ENCODE results near the gene RPTOR.

DNA sequence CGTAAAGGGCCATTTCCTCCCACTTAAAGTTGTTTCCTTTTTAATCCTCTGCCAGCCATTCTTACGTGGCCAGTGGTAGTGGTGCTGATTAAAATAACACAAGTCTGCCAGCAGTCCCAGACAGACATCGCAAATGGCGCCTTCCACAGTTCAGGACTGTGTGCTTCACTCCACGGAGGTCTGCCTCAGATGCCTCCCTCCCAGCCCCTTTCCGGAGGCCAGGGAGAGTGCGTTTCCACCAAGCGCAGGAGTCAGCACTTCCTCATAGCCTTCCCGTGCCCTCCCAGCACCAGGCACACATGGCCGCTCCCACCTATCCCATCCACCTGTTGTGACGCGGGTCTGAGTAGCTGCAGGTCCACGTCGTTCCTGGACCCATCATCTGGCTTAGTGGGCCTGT is 205.6 kb downstream of the RPTOR start:
- no peak for TF ChIP-seq FOXJ3 (CRISPR knock-in tag; IDR thresholded peaks at IDR 0.05)
- no peak for TF ChIP-seq JUND (IDR thresholded peaks at IDR 0.05)
- TF ChIP-seq, protein P1, sequence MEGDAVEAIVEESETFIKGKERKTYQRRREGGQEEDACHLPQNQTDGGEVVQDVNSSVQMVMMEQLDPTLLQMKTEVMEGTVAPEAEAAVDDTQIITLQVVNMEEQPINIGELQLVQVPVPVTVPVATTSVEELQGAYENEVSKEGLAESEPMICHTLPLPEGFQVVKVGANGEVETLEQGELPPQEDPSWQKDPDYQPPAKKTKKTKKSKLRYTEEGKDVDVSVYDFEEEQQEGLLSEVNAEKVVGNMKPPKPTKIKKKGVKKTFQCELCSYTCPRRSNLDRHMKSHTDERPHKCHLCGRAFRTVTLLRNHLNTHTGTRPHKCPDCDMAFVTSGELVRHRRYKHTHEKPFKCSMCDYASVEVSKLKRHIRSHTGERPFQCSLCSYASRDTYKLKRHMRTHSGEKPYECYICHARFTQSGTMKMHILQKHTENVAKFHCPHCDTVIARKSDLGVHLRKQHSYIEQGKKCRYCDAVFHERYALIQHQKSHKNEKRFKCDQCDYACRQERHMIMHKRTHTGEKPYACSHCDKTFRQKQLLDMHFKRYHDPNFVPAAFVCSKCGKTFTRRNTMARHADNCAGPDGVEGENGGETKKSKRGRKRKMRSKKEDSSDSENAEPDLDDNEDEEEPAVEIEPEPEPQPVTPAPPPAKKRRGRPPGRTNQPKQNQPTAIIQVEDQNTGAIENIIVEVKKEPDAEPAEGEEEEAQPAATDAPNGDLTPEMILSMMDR (IDR thresholded peaks at IDR 0.05), result no peak
- TF ChIP-seq TAF1 (IDR thresholded peaks at IDR 0.05; ENCODE audit: borderline replicate concordance, low read depth, low read length), result no peak
- TF ChIP-seq MXI1 (IDR thresholded peaks at IDR 0.05; ENCODE audit: low read depth, low read length), result no peak
